NCI-H2107 treated with DMSO at 0.1 percent for 48 hours (cell line): Measurements from ENCODE around the gene MAMSTR.
"Not testable (repeated sequence)": the region's sequence is repeated elsewhere in the genome, so short reads cannot be mapped to it uniquely, and the experiment has no call there.

Source experiments
- DNase-seq: peaks from one replicate; lab custom pipeline; 2025; ENCODE audit not compliant: unreplicated experiment; lab: John Stamatoyannopoulos, UW

Gene MAMSTR

GRCh38 chr19:48689449-48689848 lies 30.1 kb downstream of the MAMSTR start:
- DNase-seq = no peak

DNA sequence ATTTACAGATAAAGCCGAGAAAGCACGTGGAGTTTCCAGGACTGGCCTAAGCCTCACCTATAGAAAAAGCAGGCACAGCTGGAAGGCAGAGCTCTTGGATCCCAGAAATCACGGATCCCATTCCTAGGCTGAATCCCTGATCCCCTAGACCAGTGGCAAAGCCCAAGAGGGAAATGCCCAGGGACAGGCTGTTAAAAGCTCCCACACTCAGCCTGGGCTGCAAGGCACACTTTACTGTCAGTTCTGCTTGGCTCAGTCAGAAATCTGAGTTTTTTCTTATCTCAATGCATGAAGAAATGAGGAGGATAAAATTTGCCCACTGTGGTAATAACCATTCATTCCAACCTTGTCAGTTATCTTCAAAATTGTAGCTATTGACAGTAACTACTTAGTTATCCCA lies 31.7 kb downstream of the MAMSTR start:
- no peak for DNase-seq

GRCh38 chr19:48686637-48687036 lies 32.9 kb downstream of the MAMSTR start:
- not testable (repeated sequence) for DNase-seq

DNA sequence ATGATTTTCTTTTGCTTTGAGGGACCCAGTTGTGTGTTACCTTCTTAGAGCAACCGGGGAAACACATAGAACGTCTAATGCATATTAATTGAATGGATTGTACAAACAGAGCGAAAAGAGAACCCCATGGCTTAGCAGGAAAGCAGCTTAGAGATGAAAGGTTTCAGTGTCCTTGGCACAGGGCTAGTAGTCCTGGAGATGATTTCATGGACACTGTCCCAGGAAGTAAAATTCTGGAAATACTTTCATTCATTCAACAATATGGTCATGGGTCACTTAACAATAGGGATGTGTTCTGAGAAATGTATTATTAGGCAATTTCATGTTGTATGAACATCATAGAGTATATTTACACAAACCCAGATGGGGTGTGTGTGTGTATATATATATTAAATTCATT lies 33.4 kb downstream of the MAMSTR start:
- no peak for DNase-seq

DNA sequence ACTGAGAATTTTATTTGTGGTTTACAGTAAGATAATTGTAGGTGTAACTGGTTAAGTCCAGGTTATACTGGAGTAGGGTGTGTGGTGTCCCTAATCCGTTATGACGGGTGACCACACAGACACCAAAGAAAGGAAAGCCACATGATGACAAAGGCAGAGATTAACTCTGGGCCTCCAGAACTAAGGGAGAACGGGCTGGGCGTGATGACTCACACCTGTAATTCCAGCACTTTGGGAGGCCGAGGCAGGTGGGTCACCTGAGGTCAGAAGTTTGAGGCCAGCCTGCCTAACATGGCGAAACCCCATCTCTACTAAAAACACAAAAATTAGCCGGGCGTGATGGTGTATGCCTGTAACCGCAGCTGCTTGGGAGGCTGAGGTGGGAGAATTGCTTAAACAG lies 33.9 kb downstream of the MAMSTR start:
- DNase-seq = no peak

DNA sequence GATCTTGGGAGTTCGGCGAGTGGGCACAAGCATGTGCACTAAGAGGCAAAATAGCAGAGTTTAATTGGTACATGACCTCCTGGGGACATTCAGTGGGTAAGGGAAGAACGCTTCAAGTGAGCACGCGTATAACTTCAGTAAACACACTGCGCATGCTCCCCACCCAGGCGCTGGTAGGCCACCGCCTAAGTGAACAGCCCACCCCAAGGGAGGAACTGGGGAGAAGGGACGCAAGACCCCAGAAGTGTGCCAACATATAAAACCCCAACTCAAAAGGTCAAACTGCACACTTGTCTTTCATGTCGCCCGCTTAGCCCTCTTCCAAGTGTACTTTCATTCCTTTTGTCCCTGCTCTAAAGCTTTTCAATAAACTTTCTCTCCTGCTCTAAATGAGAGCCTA lies 36.2 kb downstream of the MAMSTR start:
- no peak for DNase-seq

DNA sequence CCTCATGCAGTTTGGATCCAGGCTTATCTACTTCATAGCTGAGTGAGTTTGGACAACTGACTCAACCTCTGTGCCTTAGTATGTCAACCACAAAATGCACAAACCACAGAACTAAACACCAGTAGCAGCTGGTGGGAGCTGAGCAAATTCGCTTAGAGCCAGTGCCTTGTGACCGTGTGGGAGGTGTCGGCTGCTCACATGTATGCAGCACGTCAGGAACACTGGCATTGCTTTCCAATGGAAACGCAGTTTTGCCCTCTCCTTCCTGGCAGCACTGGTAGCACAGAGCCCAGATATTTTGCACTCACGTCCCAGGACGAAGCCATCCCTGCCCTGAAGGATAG lies 38.4 kb downstream of the MAMSTR start:
- peak; percentile 90 for DNase-seq

DNA sequence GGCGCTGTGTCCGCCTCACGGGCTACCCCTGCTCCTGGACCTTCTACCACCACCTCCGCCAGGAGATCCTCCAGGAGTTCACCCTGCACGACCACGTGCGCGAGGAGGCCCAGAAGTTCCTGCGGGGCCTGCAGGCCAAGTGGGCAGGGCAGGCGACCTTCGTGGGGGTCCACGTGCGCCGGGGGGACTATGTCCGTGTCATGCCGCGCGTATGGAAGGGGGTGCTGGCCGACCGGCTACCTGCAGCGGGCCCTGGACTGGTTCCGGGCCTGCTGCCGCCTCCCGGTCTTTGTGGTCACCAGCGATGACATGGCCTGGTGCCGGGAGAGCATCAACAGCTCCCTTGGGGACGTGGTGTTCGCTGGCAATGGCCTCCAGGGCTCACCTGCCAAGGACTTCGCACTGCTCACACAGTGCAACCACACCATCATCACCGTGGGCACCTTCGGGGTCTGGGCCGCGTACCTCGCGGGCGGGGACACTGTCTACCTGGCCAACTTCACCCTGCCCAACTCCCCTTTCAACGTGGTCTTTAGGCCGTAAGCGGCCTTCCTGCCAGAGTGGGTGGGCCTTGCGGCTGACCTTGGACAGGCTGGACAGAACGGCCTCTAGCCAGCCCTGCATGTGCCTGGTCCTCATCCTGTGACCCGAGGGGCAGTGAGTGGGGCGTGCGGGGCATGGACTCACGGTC lies 38.9 kb downstream of the MAMSTR start:
- no peak for DNase-seq

- DNase-seq = not testable (repeated sequence)
These were observed 39.5 kb downstream of the MAMSTR start for GRCh38 chr19:48680006-48680405.

DNA sequence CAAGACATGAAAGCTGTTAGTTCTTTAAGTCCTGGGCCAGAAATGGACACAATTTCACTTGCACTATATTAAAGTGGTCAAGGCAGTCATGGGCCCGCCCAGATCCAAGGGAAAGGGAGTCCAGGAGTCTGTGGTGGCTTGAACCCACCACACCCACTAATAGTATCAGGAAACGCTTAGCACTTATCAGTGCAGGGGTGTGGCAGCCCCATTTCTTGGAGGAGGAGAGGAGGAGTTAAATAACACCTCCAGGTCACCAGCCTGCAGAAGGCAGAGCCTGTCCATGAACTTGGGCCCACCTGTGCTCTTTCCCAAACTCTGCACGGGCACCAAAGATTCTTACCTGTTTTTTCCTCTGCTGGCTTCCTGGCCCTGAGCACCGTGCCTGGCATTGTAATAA lies 41.3 kb downstream of the MAMSTR start:
- DNase-seq = no peak

- DNase-seq = peak; percentile 36
These were observed 42.6 kb downstream of the MAMSTR start for GRCh38 chr19:48676887-48677286.

DNA sequence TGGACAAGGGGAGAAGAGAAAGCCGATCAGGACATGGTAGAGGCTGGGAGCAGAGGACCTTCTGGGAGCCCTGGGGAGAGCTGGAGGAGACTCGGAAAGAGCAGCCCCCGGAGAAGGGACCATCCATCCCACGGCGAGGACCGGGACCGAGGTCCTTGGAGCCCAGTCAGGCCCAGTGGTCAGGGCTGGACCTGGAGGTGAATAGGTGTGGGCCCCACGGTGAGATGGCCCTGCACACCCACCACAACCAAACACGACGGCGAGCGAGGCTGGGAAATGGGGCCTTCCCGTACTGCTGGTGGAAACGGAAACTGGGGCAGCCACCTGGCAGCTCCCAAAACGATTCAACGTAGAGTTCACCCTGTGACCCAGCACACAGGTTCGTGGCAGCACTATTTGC lies 43.0 kb downstream of the MAMSTR start:
- DNase-seq = no peak

- peak; percentile 55 for DNase-seq
These were observed 44.4 kb downstream of the MAMSTR start for GRCh38 chr19:48674921-48675824.

DNA sequence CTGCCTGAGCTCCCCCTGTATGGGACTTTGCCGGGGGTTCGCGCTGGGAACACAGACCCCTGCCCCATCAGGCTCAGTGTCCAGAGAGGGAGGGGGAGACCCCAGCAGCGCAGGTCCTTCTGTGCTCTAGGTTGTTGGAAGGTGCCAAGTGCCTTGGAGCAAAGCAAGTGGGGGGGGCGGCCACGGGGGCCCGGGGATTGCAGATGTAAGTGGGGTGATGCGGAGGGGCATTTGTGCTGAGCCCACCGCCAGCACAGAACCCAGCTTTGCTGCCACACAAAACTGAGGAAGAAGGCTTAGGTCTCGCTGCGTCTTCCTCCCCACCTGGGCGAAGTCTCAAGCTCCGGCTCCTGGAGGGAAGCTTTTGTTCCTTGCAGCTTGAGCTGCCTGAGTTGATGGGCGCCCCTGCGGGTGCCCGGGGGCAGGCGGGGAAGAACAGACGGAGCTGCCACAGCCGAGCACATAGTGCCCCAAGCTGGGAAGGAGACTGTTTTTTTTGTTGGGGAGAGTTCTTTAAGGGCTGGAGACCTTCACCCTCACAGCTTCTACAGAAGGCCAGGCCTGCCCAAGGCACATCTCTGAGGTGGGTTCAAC lies 45.2 kb downstream of the MAMSTR start:
- no peak for DNase-seq

DNA sequence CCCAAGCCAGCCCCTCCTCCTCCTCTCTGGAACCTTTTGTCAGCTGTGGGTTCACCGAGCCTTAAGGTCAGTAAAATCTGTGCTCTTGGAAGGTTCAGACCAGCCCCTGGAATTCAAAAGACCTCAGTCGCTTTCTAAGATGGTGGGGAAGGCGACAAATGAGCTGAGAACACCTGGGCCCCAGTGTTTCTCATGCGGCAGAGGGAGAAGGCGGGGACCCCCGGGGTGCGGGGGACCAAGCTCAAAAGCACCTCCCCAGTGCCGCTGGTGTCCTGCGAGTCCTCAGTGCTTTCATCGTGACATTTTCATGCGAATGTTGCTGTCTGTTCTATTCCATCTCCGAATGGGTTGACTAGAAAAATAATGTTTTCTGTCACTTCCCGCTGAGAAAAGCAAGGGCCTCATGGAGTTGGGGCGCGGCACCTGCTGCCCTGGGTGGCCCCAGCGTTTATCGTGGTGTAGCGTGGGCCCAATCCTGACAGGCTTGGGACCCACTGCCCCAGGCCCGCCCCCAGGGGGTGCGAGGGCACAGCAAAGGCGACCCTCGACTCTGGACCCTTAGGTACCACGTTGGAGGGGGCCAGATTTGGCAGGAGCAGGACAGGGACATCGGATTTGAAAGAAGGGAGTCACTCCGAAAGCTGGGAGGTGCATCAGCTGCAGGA lies 46.0 kb downstream of the MAMSTR start:
- DNase-seq = no peak

DNA sequence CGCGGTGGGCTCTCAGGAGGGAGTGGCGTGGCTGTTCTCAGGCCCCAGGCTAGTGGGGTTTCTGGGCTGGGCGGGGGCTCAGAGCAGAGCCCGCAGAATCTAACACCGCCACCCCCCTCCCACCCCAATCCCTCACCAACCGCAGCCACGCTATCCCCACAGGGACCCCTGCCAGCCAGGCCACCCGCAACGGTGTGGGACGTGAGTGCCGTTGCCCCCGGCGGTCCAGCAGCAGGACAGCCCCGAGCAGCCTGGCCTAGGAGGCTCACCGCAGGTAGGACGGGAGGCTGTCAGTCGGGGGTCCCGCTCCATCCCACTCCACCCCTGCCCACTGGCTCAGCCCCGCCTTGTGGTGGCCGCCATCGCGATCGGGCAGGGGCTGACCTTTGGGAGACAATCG lies 46.5 kb downstream of the MAMSTR start, which contains the start of gene NTN5:
NTN5 (minus strand) TSS at position 24 of the 400 bp plus-strand sequence. CDS start 2,031 bp downstream, outside the sequence.
- no peak for DNase-seq

DNA sequence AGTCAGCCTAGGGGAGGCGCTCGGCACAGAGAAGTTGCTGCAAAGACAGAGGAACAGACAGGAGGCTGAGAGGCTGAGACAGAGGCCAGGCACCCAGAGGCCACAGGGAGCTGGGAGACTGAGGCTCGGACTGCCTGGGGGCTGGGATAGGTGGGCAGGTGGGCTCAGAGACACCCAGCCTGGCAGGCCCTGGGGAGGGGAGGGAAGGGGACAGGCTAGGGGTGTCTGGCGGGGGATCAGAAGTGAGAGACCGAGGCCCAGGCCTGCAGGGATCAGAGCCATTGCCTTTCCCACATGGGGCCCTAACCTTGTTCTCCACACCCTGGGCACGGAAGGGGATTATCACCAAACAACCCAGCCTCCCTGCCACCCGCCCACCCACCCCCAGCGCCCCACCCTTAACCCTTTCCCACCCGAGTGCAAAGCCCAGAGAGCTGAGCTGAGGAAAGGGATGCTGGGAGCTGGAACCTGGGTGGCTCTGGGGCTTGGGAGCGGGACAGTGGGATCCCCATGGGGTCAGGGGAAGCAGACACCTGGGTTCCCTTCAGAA lies 48.0 kb downstream of the MAMSTR start:
- no peak for DNase-seq

- no peak for DNase-seq
These were observed 48.7 kb downstream of the MAMSTR start for GRCh38 chr19:48670699-48671445.

GRCh38 chr19:48669903-48670668 lies 49.4 kb downstream of the MAMSTR start:
- no peak for DNase-seq

- DNase-seq = no peak
These were observed 50.8 kb downstream of the MAMSTR start for GRCh38 chr19:48668761-48669160.
